Mesenchymal stem cell (in vitro differentiated cells and primary cell): ENCODE measurements around the gene PPP6R3.

Experiments used
- DNase-seq: peaks from one replicate; pipeline ENCODE4 v3.0.0-alpha.2; 2013
- H2AFZ ChIP-seq: one replicate; pipeline ENCODE4 v1.6.1; 2013; ENCODE audit warnings: low read depth, mild to moderate bottlenecking, control low read depth, inconsistent platforms, low read length, moderate library complexity
- H2AK5ac ChIP-seq: 2 replicates; pipeline ENCODE4 v1.6.1; 2013; ENCODE audit warnings: low read length, moderate library complexity, mild to moderate bottlenecking, inconsistent platforms; ENCODE audit not compliant: severe bottlenecking
- H2BK120ac ChIP-seq: one replicate; pipeline ENCODE4 v1.6.1; 2013; ENCODE audit warnings: low read depth, mild to moderate bottlenecking, inconsistent platforms, low read length, moderate library complexity
- H2BK12ac ChIP-seq, 2 experiments: one replicate each; pipeline ENCODE4 v1.6.1; 2013; ENCODE audit warnings: inconsistent platforms in 2 of 2, low read length in 2 of 2, mild to moderate bottlenecking in 2 of 2, moderate library complexity in 2 of 2, control low read depth in 1 of 2
- H2BK15ac ChIP-seq: one replicate; pipeline ENCODE4 v1.6.1; 2013; ENCODE audit warnings: mild to moderate bottlenecking, low read depth, inconsistent platforms; ENCODE audit not compliant: poor library complexity, severe bottlenecking
- H2BK5ac ChIP-seq: 2 replicates; pipeline ENCODE4 v1.6.1; 2013; ENCODE audit warnings: low read depth, mild to moderate bottlenecking, low read length, control low read depth, inconsistent platforms; ENCODE audit not compliant: poor library complexity, severe bottlenecking
- H3K14ac ChIP-seq, 2 experiments: one replicate each; pipeline ENCODE4 v1.6.1; 2013; ENCODE audit warnings: inconsistent platforms in 2 of 2, low read length in 2 of 2, control low read depth in 1 of 2, mild to moderate bottlenecking in 1 of 2, moderate library complexity in 1 of 2
- H3K18ac ChIP-seq, 2 experiments: one replicate each; pipeline ENCODE4 v1.6.1; 2013; ENCODE audit warnings: inconsistent platforms in 2 of 2, low read length in 2 of 2, control low read depth in 1 of 2, low read depth in 1 of 2, mild to moderate bottlenecking in 1 of 2
- H3K23ac ChIP-seq, 2 experiments: one replicate each; pipeline ENCODE4 v1.6.1; 2013; ENCODE audit warnings: inconsistent platforms in 2 of 2, low read length in 2 of 2, mild to moderate bottlenecking in 2 of 2, moderate library complexity in 2 of 2, control low read depth in 1 of 2
- H3K27ac ChIP-seq: 2 replicates; pipeline ENCODE4 v1.5.1; 2013; ENCODE audit warnings: mild to moderate bottlenecking, moderate library complexity, low read length, control low read depth, inconsistent platforms; ENCODE audit not compliant: poor library complexity, severe bottlenecking
- H3K27me3 ChIP-seq, 2 experiments: 2 replicates each; pipeline versions ENCODE4 v1.6.1 to v1.7.0; 2013; ENCODE audit warnings: low read length in 2 of 2, mild to moderate bottlenecking in 2 of 2, moderate library complexity in 2 of 2, control low read depth in 1 of 2, inconsistent platforms in 1 of 2; ENCODE audit not compliant: control insufficient read depth in 1 of 2, insufficient read depth in 1 of 2
- H3K36me3 ChIP-seq, 2 experiments: 2 replicates each; pipeline versions ENCODE4 v1.6.1 to v1.7.0; 2013; ENCODE audit warnings: low read length in 2 of 2, control low read depth in 1 of 2, inconsistent platforms in 1 of 2, low read depth in 1 of 2, mild to moderate bottlenecking in 1 of 2; ENCODE audit not compliant: insufficient read depth in 2 of 2, control insufficient read depth in 1 of 2
- H3K4ac ChIP-seq, 2 experiments: one replicate each; pipeline ENCODE4 v1.6.1; 2013; ENCODE audit warnings: inconsistent platforms in 2 of 2, low read length in 2 of 2, mild to moderate bottlenecking in 2 of 2, moderate library complexity in 2 of 2, control low read depth in 1 of 2, low read depth in 1 of 2
- H3K4me1 ChIP-seq: 2 replicates; pipeline ENCODE4 v1.6.1; 2013; ENCODE audit warnings: low read depth, low read length, control low read depth; ENCODE audit not compliant: control insufficient read depth, insufficient read depth
- H3K4me2 ChIP-seq: 2 replicates; pipeline ENCODE4 v1.6.1; 2013; ENCODE audit warnings: low read length, mild to moderate bottlenecking, inconsistent platforms; ENCODE audit not compliant: poor library complexity, severe bottlenecking
- H3K4me3 ChIP-seq, 2 experiments: 2 replicates each; pipeline versions ENCODE4 v1.5.1 to v1.7.0; 2013; ENCODE audit warnings: low read length in 2 of 2, mild to moderate bottlenecking in 2 of 2, control low read depth in 1 of 2, low read depth in 1 of 2; ENCODE audit not compliant: insufficient read depth in 1 of 2
- H3K79me1 ChIP-seq: replicated peaks from 2 replicates; pipeline ENCODE4 v1.6.1; 2013; ENCODE audit warnings: mild to moderate bottlenecking, control low read depth, low read length, inconsistent platforms; ENCODE audit not compliant: poor library complexity, severe bottlenecking
- H3K9ac ChIP-seq: 2 replicates; pipeline ENCODE4 v1.7.0; 2013; ENCODE audit warnings: mild to moderate bottlenecking, low read length, moderate library complexity
- H3K9me3 ChIP-seq: 2 replicates; pipeline ENCODE4 v1.7.0; 2013; ENCODE audit warnings: mild to moderate bottlenecking, low read length; ENCODE audit not compliant: control insufficient read depth
- H4K8ac ChIP-seq: one replicate; pipeline ENCODE4 v1.6.1; 2013; ENCODE audit warnings: inconsistent platforms, mild to moderate bottlenecking, low read length, moderate library complexity
- H4K91ac ChIP-seq: one replicate; pipeline ENCODE4 v1.6.1; 2013; ENCODE audit warnings: mild to moderate bottlenecking, low read length, inconsistent platforms
- WGBS: methylation state at CpG from one replicate; pipeline ENCODE4 v1.1.7; 2013; ENCODE audit warnings: mixed read lengths; 5-methylcytosine and 5-hydroxymethylcytosine counted together

PPP6R3 gene

GRCh38 chr11:68653486-68654430 is 193.2 kb downstream of the PPP6R3 start:
- Histone ChIP-seq H2BK12ac (no peak overlapping the region), H3K4me3 (no peak overlapping the region), H3K23ac (no peak overlapping the region), H3K4me2 (no peak overlapping the region), H3K14ac (no peak overlapping the region), H4K91ac (no peak overlapping the region), H2BK5ac (no peak overlapping the region), H3K4me1 (peaks cover 8% of the 10 kb centered on the region), H2BK15ac (no peak overlapping the region), H3K27ac (no peak overlapping the region), H4K8ac (no peak overlapping the region), H3K9me3 (peaks cover 14% of the 10 kb centered on the region), H3K9ac (no peak overlapping the region), H3K4ac (no peak overlapping the region), H2AK5ac (no peak overlapping the region), H2AFZ (no peak overlapping the region), H3K18ac (no peak overlapping the region), H3K27me3 (peaks cover 46 to 90% of the 10 kb centered on the region in 2 experiments), H2BK120ac (no peak overlapping the region), H3K79me1 (no peaks in the 10 kb centered on the region), H3K36me3 (no peaks in the 10 kb centered on the region)
- 76% methylated on average over 24 of the region's 24 CpGs for WGBS
- no peak for DNase-seq

- no peaks in the 10 kb centered on the region for H3K36me3 ChIP-seq
- H2BK120ac ChIP-seq = no peak overlapping the region
- H4K91ac ChIP-seq = no peak overlapping the region
- WGBS = 89% methylated on average over 8 of the region's 8 CpGs
- H3K23ac ChIP-seq = no peak overlapping the region
- H3K9me3 ChIP-seq = peaks cover 14% of the 10 kb centered on the region
- no peak overlapping the region for H3K14ac ChIP-seq
- H3K4me3 ChIP-seq = no peak overlapping the region
- H4K8ac ChIP-seq = no peak overlapping the region
- H3K9ac ChIP-seq = no peak overlapping the region
- H3K4ac ChIP-seq = no peak overlapping the region
- no peak overlapping the region for H3K18ac ChIP-seq
- no peaks in the 10 kb centered on the region for H3K79me1 ChIP-seq
- no peak for DNase-seq
- no peak overlapping the region for H2BK12ac ChIP-seq
- peaks cover 13% of the 10 kb centered on the region for H3K4me1 ChIP-seq
- H2AFZ ChIP-seq = no peak overlapping the region
- no peak overlapping the region for H3K4me2 ChIP-seq
- H2AK5ac ChIP-seq = no peak overlapping the region
- peaks cover 38 to 83% of the 10 kb centered on the region in 2 experiments for H3K27me3 ChIP-seq
- H3K27ac ChIP-seq = no peak overlapping the region
- no peak overlapping the region for H2BK15ac ChIP-seq
- no peak overlapping the region for H2BK5ac ChIP-seq
These were observed 194.4 kb downstream of the PPP6R3 start for GRCh38 chr11:68654978-68655377.

- H3K23ac ChIP-seq = no peak overlapping the region
- DNase-seq = no peak
- no peak overlapping the region for H3K27ac ChIP-seq
- H3K27me3 ChIP-seq = peaks cover 39 to 83% of the 10 kb centered on the region in 2 experiments
- WGBS = 79% methylated on average over 7 of the region's 7 CpGs
- no peak overlapping the region for H2BK120ac ChIP-seq
- H2AK5ac ChIP-seq = no peak overlapping the region
- no peaks in the 10 kb centered on the region for H3K79me1 ChIP-seq
- peaks cover 13% of the 10 kb centered on the region for H3K4me1 ChIP-seq
- no peak overlapping the region for H2BK12ac ChIP-seq
- H3K36me3 ChIP-seq = no peaks in the 10 kb centered on the region
- no peak overlapping the region for H4K8ac ChIP-seq
- no peak overlapping the region for H2AFZ ChIP-seq
- H3K4me2 ChIP-seq = no peak overlapping the region
- no peak overlapping the region for H3K14ac ChIP-seq
- H3K9ac ChIP-seq = no peak overlapping the region
- H2BK5ac ChIP-seq = no peak overlapping the region
- no peak overlapping the region for H3K4me3 ChIP-seq
- no peak overlapping the region for H3K18ac ChIP-seq
- no peak overlapping the region for H3K4ac ChIP-seq
- peaks cover 14% of the 10 kb centered on the region for H3K9me3 ChIP-seq
- H2BK15ac ChIP-seq = no peak overlapping the region
- H4K91ac ChIP-seq = no peak overlapping the region
These were observed 194.9 kb downstream of the PPP6R3 start for GRCh38 chr11:68655406-68655805.

DNA sequence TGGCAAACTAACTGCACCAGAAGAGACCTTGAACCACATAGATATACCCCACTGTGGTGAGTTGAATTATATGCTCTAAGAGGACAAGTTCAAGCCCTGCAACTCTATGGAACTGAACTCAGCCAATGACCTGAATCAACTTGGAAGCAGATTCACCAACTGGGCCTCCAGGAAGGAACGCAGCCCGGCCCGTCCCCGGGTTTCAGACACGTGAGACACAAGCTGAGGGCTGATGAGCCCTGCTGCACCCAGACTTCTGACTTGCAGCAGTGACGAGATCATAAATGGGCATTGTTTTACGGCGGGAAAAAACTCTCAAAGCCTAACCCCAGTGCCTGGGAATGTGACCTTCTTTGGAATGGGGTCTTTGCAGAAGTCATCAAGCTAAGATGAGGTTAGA is 195.3 kb downstream of the PPP6R3 start:
- Histone ChIP-seq H3K9ac (no peak overlapping the region), H2BK120ac (no peak overlapping the region), H4K91ac (no peak overlapping the region), H3K4ac (no peak overlapping the region), H3K23ac (no peak overlapping the region), H2BK15ac (no peak overlapping the region), H2BK12ac (no peak overlapping the region), H3K4me1 (peaks cover 13% of the 10 kb centered on the region), H3K79me1 (no peaks in the 10 kb centered on the region), H3K27ac (no peak overlapping the region), H3K9me3 (peaks cover 14% of the 10 kb centered on the region), H3K18ac (no peak overlapping the region), H4K8ac (no peak overlapping the region), H3K36me3 (no peaks in the 10 kb centered on the region), H3K27me3 (peaks cover 43 to 84% of the 10 kb centered on the region in 2 experiments), H3K14ac (no peak overlapping the region), H3K4me2 (no peak overlapping the region), H2BK5ac (no peak overlapping the region), H2AFZ (no peak overlapping the region), H2AK5ac (no peak overlapping the region), H3K4me3 (no peak overlapping the region)
- WGBS = 88% methylated on average over 8 of the region's 8 CpGs
- no peak for DNase-seq
